ENCODE data around the gene UGT1A10. TPM values are rescaled to one million over a fixed set of nuclear protein-coding genes. Genes with fewer than 3 reads are reported as not detected.
"Not testable (repeated sequence)": the region's sequence is repeated elsewhere in the genome, so short reads cannot be mapped to it uniquely, and the experiment has no call there.

Gene UGT1A10
- total RNA-seq, 2 experiments from 2014 or later = not detected

- Mint-ChIP-seq H3K36me3 (ENCODE audit: low read depth) (no peaks in the 10 kb centered on the region), H3K27me3 (peaks cover 8% of the 10 kb centered on the region), H3K4me1 (ENCODE audit: low read depth) (no peaks in the 10 kb centered on the region), H3K9me3 (no peaks in the 10 kb centered on the region), H3K27ac (no peak overlapping the region), H3K4me3 (no peak overlapping the region)
- no peak for DNase-seq
- ATAC-seq = no peak
- intact Hi-C loops (cut with micrococcal nuclease) = no loop called here
- CTCF ChIA-PET = no interaction called here
- TF ChIP-seq CTCF (IDR thresholded peaks at IDR 0.05) = no peak
- POLR2A ChIA-PET = no interaction called here
Measured at GRCh38 chr2:233699424-233700027, 63.3 kb downstream of the UGT1A10 start.

- Mint-ChIP-seq H3K27ac (no peak overlapping the region), H3K36me3 (ENCODE audit: low read depth) (no peaks in the 10 kb centered on the region), H3K4me3 (no peak overlapping the region), H3K27me3 (peaks cover 8% of the 10 kb centered on the region), H3K4me1 (ENCODE audit: low read depth) (no peaks in the 10 kb centered on the region), H3K9me3 (no peaks in the 10 kb centered on the region)
- DNase-seq (no peak), ATAC-seq (no peak)
- ChIA-PET CTCF (no interaction called here), POLR2A (no interaction called here)
- no peak for TF ChIP-seq CTCF (IDR thresholded peaks at IDR 0.05)
- intact Hi-C loops (cut with micrococcal nuclease) = no loop called here
Measured at GRCh38 chr2:233700028-233700635, 63.9 kb downstream of the UGT1A10 start.

- ATAC-seq; H3K4me3 Mint-ChIP-seq; H3K27me3 Mint-ChIP-seq; H3K36me3 Mint-ChIP-seq (ENCODE audit: low read depth); CTCF ChIA-PET; H3K4me1 Mint-ChIP-seq (ENCODE audit: low read depth); POLR2A ChIA-PET; DNase-seq; H3K27ac Mint-ChIP-seq; intact Hi-C loops (cut with micrococcal nuclease); H3K9me3 Mint-ChIP-seq: not testable (repeated sequence)
Measured at GRCh38 chr2:233700842-233701241, 64.6 kb downstream of the UGT1A10 start.

- POLR2A ChIA-PET = no interaction called here
- H3K27ac Mint-ChIP-seq = no peak overlapping the region
- H3K36me3 Mint-ChIP-seq (ENCODE audit: low read depth) = no peaks in the 10 kb centered on the region
- DNase-seq = no peak
- no peaks in the 10 kb centered on the region for H3K9me3 Mint-ChIP-seq
- ATAC-seq = no peak
- no peak for TF ChIP-seq CTCF (IDR thresholded peaks at IDR 0.05)
- CTCF ChIA-PET = no interaction called here
- intact Hi-C loops (cut with micrococcal nuclease) = no loop called here
- H3K27me3 Mint-ChIP-seq = peaks cover 4% of the 10 kb centered on the region
- no peaks in the 10 kb centered on the region for H3K4me1 Mint-ChIP-seq (ENCODE audit: low read depth)
- H3K4me3 Mint-ChIP-seq = no peak overlapping the region
Measured at GRCh38 chr2:233702238-233702637, 66.0 kb downstream of the UGT1A10 start.

- Mint-ChIP-seq H3K9me3 (no peaks in the 10 kb centered on the region), H3K27me3 (peaks cover 5% of the 10 kb centered on the region), H3K4me1 (ENCODE audit: low read depth) (no peaks in the 10 kb centered on the region), H3K4me3 (no peak overlapping the region), H3K27ac (no peak overlapping the region), H3K36me3 (ENCODE audit: low read depth) (no peaks in the 10 kb centered on the region)
- DNase-seq (no peak), ATAC-seq (no peak)
- ChIA-PET POLR2A (no interaction called here), CTCF (no interaction called here)
- intact Hi-C loops (cut with micrococcal nuclease) = no loop called here
- no peak for TF ChIP-seq CTCF (IDR thresholded peaks at IDR 0.05)
Measured at GRCh38 chr2:233705911-233706506, 69.8 kb downstream of the UGT1A10 start.

Measured in activated CD8-positive, alpha-beta T cell treated with anti-CD3 and anti-CD28 coated beads for 36 hours (primary cell).